ENCODE results near the gene ARID1B.

Gene ARID1B

GRCh38 chr6:156807028-156807427 is 29.9 kb downstream of the ARID1B start:
- Histone ChIP-seq H3K27ac (ENCODE audit: low read depth, low read length, poor library complexity, severe bottlenecking) (peak overlapping the region; percentile 67), H3K36me3 (ENCODE audit: insufficient read depth, low read length) (peaks cover 16% of the 10 kb centered on the region), H3K9me3 (ENCODE audit: low read length) (no peaks in the 10 kb centered on the region), H3K4me2 (ENCODE audit: low read length) (peak overlapping the region; percentile 69), H3K79me2 (ENCODE audit: insufficient read depth, low read length) (peaks cover 100% of the 10 kb centered on the region), H3K4me1 (ENCODE audit: insufficient read depth, low read length, severe bottlenecking) (peaks cover 79% of the 10 kb centered on the region), H4K20me1 (ENCODE audit: insufficient read depth, low read length) (no peaks in the 10 kb centered on the region), H3K9me2 (ENCODE audit: low read depth, low read length) (no peaks in the 10 kb centered on the region), H3K9ac (ENCODE audit: low read length) (peak overlapping the region; percentile 39), H3K27me3 (ENCODE audit: insufficient read depth, low read length) (no peaks in the 10 kb centered on the region), H2AFZ (ENCODE audit: low read length) (no peak overlapping the region), H3F3A (ENCODE audit: insufficient read depth, low read length) (no peaks in the 10 kb centered on the region), H3K4me3 (ENCODE audit: low read depth, low read length, poor library complexity, severe bottlenecking) (peak overlapping the region; percentile 42)
- TF ChIP-seq, protein P1, sequence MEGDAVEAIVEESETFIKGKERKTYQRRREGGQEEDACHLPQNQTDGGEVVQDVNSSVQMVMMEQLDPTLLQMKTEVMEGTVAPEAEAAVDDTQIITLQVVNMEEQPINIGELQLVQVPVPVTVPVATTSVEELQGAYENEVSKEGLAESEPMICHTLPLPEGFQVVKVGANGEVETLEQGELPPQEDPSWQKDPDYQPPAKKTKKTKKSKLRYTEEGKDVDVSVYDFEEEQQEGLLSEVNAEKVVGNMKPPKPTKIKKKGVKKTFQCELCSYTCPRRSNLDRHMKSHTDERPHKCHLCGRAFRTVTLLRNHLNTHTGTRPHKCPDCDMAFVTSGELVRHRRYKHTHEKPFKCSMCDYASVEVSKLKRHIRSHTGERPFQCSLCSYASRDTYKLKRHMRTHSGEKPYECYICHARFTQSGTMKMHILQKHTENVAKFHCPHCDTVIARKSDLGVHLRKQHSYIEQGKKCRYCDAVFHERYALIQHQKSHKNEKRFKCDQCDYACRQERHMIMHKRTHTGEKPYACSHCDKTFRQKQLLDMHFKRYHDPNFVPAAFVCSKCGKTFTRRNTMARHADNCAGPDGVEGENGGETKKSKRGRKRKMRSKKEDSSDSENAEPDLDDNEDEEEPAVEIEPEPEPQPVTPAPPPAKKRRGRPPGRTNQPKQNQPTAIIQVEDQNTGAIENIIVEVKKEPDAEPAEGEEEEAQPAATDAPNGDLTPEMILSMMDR (IDR thresholded peaks at IDR 0.05; ENCODE audit: low read length) = no peak
- no peak for TF ChIP-seq EZH2 (IDR thresholded peaks at IDR 0.05; ENCODE audit: borderline replicate concordance, low read length)

DNA sequence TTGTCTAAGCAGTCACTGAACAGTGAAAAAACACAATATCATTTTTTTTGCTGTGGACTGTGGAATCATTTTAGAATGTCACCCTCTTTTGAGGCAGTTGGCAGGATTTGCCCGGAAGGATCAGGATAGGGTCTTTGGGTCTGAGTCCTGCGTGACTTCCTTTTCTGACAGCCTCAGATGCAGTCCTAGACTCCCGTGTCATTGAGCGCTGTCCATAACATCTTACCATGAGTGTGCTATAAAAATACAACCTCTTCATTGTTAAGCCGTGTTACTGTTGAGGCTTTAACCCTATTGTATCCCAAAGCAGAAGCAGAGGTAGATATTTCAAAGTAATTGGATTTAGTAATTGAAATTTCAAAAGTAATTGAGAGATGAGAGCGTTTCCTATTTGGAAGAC is 30.6 kb downstream of the ARID1B start:
- Histone ChIP-seq H3K4me2 (ENCODE audit: low read length) (peak overlapping the region; percentile 69), H3K36me3 (ENCODE audit: insufficient read depth, low read length) (peaks cover 16% of the 10 kb centered on the region), H3K9me3 (ENCODE audit: low read length) (no peaks in the 10 kb centered on the region), H3K9me2 (ENCODE audit: low read depth, low read length) (no peaks in the 10 kb centered on the region), H3K4me1 (ENCODE audit: insufficient read depth, low read length, severe bottlenecking) (peaks cover 74% of the 10 kb centered on the region), H3K4me3 (ENCODE audit: low read depth, low read length, poor library complexity, severe bottlenecking) (peak overlapping the region; percentile 42), H2AFZ (ENCODE audit: low read length) (no peak overlapping the region), H3K27ac (ENCODE audit: low read depth, low read length, poor library complexity, severe bottlenecking) (peak overlapping the region; percentile 67), H3K79me2 (ENCODE audit: insufficient read depth, low read length) (peaks cover 100% of the 10 kb centered on the region), H3K27me3 (ENCODE audit: insufficient read depth, low read length) (no peaks in the 10 kb centered on the region), H3K9ac (ENCODE audit: low read length) (peak overlapping the region; percentile 39), H4K20me1 (ENCODE audit: insufficient read depth, low read length) (no peaks in the 10 kb centered on the region), H3F3A (ENCODE audit: insufficient read depth, low read length) (no peaks in the 10 kb centered on the region)
- TF ChIP-seq, protein P1 (IDR thresholded peaks at IDR 0.05; ENCODE audit: low read length) = no peak

DNA sequence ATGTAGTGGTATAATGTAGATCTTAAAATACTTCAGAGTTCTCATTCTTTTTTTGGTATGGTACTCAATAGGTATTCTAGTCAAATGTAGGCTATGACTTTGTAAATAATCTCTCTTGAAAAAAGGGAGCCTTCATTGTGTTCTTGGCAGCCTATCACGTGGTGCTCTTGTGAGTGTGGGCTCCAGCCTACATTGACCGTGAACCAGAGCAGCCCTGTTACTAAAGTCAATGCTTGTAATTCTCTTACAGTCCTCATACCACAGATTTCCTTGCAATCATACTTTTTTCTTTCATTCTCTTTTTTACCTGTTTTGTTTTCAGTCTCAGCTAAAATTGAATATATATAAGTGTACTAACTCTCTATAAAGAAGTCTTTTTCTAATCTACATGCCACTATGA is 31.1 kb downstream of the ARID1B start:
- H3K4me3 ChIP-seq (ENCODE audit: low read depth, low read length, poor library complexity, severe bottlenecking) = peak overlapping the region; percentile 42
- peaks cover 16% of the 10 kb centered on the region for H3K36me3 ChIP-seq (ENCODE audit: insufficient read depth, low read length)
- H3K79me2 ChIP-seq (ENCODE audit: insufficient read depth, low read length) = peaks cover 98% of the 10 kb centered on the region
- H3F3A ChIP-seq (ENCODE audit: insufficient read depth, low read length) = no peaks in the 10 kb centered on the region
- H3K9ac ChIP-seq (ENCODE audit: low read length) = peak overlapping the region; percentile 39; the same call in 1 of the 2 replicates
- H4K20me1 ChIP-seq (ENCODE audit: insufficient read depth, low read length) = no peaks in the 10 kb centered on the region
- H2AFZ ChIP-seq (ENCODE audit: low read length) = no peak overlapping the region
- no peaks in the 10 kb centered on the region for H3K27me3 ChIP-seq (ENCODE audit: insufficient read depth, low read length)
- H3K4me1 ChIP-seq (ENCODE audit: insufficient read depth, low read length, severe bottlenecking) = peaks cover 70% of the 10 kb centered on the region
- peak overlapping the region; percentile 67 for H3K27ac ChIP-seq (ENCODE audit: low read depth, low read length, poor library complexity, severe bottlenecking)
- H3K4me2 ChIP-seq (ENCODE audit: low read length) = peak overlapping the region; percentile 69
- TF ChIP-seq, protein P1 (IDR thresholded peaks at IDR 0.05; ENCODE audit: low read length) = no peak
- no peak for TF ChIP-seq EZH2 (IDR thresholded peaks at IDR 0.05; ENCODE audit: borderline replicate concordance, low read length)
- H3K9me2 ChIP-seq (ENCODE audit: low read depth, low read length) = no peaks in the 10 kb centered on the region
- H3K9me3 ChIP-seq (ENCODE audit: low read length) = no peaks in the 10 kb centered on the region

Measured in OCI-LY1 (cell line).